ENCODE results near the gene DISP3.

The DISP3 gene

DNA sequence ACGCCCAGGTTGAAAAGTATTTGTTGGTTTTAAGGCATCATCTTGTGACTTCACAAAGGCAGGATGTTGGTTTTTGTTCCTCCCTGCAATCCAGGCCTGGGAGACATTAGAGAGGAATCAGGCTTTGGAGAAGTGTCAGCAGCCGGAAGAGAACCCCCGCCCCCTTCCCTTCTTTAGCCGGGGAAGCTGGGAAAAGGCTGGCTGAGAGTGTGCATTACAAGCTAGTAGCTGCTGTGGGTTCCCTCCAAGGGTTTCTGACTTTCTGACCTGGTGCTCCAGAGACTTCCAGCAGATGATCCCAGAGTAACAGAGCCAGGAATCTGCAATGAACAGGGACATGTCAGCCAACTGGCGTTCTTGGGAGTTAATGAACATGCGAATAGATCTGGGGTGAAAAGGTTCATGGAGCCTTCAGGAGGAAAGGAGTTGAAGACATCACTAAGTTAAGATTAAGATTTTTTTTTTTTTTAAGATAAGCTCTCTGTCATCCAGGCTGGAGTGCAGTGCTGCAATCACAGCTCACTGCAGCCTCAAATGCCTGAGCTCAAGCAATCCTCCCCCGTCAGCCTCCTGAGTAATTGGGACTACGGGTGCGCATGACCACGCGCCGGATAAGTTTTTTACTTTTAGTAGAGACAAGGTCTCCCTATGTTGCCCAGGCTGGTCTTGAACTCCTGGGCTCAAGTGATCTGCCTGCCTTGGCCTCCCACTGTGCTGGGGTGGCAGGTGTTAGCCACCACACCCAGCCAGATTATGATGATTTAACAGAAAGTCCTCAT, 7.5 kb downstream of the DISP3 start:
- DNase-seq (ENCODE audit: low read depth), result no peak

DNA sequence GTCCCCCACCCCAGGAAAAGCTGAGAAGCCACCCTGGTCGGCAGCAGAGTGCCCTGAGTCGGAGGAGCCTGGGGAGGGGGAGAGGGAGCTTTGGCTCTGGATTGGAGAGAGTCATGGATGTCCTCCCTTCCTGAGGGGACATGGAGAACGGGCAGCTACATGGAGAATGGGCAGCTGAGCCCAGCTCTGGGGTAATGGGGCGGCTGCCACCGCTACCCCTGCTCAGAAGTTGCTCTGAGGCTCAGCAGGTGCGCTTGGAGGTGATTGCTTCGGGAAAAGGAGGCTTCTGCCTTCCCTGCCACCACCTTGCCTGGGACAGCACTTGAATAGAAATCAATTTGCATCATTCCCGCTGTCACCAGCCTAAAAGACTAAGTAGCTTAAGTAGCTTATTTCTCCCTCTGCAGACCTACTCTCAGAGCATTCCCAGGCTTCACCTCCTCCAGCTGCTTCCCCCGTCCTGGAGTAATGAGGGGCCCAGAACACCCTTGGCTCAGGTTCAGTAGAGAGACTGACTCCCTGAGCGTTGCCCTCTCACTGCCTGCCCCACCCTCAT, 8.3 kb downstream of the DISP3 start:
- DNase-seq (ENCODE audit: low read depth), result no peak

DNA sequence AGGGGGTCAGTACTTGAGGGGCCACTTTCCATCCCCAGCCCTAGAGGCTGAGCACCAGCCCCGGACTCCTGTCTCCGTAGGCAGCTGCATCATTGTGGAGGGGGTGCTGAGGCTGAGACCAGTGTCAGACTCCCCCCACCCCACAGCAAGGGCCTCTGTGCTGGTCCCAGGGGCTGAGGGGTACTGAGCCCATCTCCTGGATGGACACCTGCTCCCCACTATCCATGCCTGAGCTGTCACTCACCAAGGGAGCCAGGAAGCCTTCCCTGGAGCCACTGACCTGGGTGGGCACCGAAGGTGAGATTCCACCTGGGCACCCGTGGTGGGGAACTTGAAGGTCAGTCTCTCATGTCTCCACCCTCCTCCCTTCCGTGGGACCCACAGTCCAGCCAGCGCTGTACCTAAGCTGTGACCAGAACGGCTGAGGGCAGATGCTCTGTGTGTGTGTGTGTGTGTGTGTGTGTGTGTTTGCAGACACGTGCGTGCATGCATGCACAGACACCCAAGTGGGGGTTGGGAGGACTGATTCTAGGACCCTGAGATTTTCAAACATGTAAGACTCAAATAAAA, 9.3 kb downstream of the DISP3 start:
- DNase-seq (ENCODE audit: low read depth), result no peak

DNA sequence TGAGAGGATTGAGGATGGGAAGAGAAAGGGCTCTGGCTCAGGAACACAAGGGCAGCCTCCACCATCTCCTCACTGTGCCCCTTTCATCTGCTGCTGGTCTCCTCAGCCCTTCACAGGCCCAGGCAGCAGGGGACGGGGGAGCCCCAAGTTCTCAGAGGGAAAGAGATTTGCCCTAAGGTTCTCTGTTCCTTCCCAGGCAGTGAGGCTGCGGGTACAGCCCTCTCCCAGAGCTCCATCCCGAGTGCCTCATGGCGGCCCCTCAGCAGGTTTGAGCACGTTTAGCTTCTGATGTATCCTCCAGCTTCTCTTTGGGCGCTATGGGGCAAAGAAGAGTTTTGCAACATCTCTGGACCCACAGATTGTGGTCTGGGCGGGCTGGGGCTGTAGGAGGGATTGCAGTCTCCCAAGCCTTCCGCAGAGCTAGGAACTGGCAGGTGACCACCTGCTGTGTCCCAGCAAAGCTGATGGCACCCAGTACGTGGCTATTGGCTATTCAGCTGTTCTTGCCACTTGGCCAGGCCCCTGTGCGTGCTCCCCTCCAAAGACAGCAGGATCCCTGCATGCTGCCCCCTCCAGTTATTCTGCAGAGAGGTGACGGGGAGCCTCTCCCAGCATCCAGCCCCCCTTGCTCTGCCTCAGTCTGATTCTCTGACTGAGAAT, 10.1 kb downstream of the DISP3 start:
- no peak for DNase-seq (ENCODE audit: low read depth)

DNA sequence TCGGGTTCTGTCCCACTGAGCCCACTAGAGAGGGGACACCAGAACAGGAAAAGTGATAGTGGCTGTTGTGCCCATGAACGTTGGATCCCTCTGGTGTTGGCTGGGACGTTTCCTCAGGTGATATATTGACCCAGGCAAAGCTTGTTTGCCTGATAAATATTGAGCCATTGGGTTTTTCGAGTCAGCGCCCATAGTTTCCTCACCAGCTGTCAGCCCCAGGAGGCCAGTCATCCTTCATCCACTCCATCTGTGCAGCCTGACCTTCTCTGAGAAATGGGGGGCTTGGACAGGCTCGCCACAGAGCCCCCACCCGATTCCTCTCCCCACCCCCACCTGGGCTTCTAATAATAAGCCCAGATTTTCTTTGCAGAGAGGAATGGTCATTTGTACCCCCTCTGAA, 13.3 kb downstream of the DISP3 start:
- no peak for DNase-seq (ENCODE audit: low read depth)

DNA sequence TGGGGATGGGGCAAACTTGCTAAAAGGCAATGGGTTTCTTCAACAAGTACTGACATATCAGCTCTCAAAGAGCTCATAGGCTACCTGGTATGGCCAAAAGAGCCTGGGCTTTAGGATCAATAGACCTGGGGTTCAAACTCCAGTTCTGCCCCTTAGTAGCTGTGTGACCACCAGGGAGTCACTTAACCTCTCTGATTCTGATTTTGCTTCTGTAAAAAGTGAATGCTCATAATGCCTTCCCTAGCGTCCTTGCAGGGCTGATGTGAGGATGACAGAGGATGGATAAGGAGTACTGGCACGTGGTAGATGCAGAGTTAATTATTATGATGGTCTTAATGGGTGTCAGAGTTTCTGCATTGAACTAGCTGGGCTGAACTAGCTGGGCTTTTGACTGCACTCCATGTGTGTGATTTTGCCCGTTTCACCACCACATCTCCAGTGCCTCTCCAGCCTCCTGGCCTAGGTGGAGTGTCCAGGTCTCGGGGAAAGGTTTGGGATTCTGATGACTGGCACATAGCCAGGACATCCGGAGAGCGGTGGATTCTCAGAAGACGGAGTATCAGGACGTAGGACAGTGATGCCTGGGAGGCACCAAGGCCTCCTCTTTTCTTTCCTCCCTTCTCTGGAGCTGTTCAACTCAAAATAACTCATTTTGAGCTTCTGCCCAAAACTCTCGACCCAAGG, 15.2 kb downstream of the DISP3 start:
- no peak for DNase-seq (ENCODE audit: low read depth)

DNA sequence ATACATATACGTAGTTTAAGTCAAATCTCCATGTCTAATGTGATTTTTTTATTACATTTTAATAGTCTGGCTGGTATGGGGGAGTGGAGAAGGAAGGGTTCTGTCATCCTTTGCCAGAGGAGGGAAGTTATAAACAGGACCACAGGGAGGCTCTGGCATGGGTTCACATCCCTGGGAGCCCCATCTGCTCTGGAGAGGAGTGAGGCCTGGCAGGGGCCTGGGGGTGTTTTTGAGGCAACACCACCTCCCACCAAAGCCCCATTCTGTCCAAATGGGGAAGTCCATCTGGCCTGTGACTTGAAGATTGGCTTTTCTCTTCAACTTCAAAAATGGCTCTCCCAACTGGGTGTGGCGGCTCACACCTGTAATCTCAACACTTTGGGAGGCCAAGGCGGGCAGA, 15.8 kb downstream of the DISP3 start:
- DNase-seq (ENCODE audit: low read depth), result no peak

DNA sequence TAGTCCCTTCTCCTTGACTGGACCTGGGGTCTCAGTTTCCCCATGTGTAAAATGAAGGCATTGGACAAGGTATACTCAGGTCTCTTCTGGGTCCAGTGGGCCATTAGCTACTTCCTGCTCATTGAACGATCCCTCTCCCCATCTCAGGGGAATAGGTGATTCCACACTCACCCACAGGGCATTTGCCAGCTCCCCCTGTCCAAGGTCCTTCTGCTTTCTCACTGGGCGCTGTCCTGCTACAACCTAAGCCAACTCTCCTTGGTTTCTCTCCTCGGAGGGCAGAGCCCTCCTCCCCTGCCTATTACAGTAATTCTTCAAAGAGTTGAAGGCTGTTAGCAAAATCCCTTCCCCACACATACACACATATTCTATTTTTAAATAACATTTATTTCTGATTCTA, 16.6 kb downstream of the DISP3 start:
- no peak for DNase-seq (ENCODE audit: low read depth)

DNA sequence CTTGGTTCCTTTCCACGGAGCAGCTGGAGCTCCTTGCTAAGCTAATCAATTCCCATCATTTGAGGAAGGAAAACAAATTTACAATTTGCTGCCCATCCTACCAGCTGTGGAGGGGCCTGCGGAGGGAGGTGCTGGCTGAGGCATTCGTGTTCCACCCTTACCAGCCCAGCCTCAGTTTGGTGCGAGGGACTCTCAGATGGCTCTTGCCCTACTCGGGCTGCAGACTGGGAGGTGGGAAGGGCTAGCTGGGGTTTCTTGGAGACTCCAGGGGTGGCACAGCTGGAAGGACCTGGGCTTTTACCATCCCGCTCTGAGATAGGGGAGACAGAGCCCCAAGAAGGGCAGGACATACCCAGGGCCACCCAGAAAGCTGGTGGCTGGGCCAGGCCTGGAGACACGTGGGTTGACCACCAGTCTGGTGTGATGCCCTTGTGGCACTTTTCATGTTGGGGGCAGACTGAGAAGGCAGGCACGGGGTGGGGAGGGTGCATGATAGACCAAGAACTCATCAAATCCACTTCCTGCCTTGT, 17.7 kb downstream of the DISP3 start:
- DNase-seq (ENCODE audit: low read depth), result no peak

DNA sequence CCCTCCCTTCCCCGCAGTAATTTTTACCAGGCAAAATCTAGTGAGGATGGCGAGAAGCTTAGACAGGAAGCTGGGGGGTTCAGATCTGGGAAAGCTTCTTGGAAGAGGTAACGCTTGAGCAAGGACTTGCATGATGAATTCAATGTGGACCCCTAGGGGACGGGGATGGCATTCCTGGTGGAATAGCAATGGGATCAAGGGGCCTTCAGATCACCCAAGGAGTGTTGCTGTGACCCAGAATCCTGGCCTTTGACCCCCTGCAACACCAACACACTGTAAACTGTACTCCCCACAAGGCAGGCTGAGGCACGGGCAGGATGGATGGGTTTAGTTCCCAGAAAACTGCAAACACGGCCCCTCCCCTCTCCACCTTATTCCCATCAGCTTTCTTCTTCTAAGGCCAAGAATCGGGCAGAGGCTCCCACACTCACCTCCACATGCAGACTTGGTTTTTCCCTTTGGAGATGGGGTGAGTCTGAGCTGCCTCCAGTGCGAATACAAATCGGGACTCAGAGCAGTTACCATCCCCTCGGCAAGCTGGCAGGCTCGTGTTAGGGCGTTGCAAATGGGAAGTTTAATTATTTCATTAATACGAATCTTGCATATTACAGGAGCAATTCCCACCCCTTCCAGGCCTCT, 20.1 kb downstream of the DISP3 start:
- DNase-seq (ENCODE audit: low read depth), result no peak

DNA sequence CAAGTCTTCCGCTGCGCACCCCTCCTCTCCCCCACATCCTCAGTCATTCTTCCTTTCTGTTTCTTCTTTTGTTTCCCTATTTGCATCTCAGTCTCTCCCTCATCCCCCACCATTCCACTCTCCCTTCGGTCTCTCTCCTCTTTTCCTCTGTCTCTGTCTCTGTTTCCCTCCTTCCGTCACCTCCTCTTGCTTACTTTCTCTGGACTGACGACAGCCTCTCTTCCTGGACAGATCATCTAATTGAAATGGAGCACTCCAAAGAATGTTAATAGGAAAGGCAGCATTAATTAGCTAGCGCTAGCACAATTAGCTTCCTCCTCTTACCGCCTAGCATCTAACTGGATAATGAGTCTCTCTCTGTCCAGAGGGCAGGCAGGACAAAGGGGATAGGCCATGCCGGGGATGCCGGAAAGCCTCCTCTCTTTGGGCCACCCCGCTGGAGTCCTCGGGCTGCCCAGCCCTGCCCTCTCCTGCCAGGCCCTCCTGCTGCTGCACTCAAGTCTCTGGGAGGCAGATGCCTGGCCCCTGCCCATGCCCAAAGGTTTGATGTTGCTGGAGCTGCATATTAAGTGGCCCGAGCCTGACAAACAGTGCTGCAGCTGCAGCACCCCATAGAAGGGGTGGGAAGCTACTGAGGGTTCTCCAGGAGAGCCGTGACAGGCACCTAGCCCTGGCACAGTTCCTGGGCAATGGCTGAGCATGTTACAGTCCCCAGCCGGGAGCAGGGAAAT, 20.8 kb downstream of the DISP3 start:
- no peak for DNase-seq (ENCODE audit: low read depth)

DNA sequence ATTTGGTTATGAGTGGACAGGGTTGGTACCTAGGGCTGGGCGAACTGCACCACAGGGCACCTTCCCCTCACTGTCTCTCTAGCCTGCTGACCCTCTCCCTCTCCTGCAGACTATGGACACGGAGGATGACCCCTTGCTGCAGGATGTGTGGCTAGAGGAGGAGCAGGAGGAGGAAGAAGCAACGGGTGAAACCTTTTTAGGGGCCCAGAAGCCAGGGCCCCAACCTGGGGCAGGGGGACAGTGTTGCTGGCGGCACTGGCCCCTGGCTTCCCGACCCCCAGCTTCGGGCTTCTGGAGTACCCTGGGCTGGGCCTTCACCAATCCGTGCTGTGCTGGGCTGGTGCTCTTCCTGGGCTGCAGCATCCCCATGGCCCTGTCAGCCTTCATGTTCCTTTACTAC, 21.9 kb downstream of the DISP3 start:
- DNase-seq (ENCODE audit: low read depth), result no peak

DNA sequence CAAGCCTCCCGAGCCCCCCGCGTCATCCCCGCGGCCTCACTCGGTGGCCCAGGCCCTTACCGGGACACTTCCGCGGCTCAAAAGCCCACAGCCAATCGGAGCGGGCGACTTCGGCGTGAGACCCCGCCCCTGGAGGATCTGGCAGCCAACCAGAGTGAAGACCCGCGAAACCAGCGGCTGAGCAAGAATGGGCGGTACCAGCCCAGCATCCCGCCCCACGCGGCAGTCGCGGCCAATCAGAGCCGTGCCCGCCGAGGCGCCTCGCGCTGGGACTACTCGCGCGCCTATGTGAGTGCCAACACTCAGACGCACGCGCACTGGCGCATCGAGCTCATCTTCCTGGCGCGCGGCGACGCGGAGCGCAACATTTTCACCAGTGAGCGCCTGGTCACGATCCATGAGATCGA, 22.5 kb downstream of the DISP3 start:
- DNase-seq (ENCODE audit: low read depth), result peak; percentile 4

DNA sequence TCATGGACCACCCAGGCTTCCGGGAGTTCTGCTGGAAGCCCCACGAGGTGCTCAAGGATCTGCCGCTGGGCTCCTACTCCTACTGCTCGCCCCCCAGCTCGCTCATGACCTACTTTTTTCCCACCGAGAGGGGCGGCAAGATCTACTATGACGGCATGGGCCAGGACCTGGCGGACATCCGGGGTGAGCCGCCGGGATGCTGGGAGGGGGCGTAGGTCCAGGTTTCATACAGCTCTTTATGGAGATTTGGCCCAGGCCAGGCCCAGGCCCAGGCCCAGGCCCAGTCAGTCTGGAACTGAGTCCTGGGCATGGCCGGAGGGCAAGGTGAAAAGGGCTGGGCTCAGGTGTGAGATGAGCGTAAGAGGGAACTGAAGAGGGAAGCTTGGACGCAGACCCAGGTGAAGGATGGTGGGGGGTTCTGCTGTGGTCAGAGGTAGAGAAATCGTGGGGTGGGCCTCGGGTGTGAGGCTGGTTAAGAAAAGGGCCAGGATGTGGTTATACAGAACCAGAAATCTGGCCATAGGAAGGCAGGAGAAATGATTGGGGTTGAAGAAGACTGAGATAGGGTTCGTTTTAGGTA, 23.0 kb downstream of the DISP3 start:
- no peak for DNase-seq (ENCODE audit: low read depth)

DNA sequence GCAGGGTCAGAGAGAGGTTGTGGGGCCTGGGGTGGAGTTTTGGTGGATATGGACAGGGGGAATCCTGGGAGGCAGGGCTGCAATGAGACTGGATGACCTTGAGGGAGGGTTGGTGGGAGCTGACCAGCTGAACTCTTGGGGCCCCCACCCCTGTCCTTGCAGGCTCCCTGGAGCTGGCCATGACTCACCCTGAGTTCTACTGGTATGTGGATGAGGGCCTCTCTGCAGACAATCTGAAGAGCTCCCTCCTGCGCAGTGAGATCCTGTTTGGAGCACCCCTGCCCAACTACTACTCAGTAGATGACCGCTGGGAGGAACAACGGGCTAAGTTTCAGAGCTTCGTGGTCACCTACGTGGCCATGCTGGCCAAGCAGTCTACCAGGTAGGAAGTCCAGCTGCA, 23.6 kb downstream of the DISP3 start:
- DNase-seq (ENCODE audit: low read depth), result no peak

DNA sequence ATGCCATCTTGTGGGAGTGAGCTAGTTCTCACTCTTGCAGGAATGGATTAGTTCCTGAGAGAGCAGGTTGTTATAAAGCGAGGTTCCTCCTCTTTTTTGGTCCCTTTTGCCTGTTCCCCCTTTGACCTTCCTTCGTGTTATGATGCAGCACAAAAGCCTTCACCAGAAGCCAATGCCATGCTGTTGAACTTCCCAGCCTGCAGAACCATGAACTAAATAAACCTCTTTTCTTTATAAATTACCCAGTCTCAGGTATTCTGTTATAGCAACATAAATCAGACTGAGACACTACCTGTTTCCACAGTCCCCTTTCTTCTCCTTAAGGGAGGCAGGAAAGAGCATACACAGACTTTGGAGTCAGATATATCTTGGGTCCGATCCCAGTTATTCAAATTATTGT, 25.6 kb downstream of the DISP3 start:
- DNase-seq (ENCODE audit: low read depth), result no peak

DNA sequence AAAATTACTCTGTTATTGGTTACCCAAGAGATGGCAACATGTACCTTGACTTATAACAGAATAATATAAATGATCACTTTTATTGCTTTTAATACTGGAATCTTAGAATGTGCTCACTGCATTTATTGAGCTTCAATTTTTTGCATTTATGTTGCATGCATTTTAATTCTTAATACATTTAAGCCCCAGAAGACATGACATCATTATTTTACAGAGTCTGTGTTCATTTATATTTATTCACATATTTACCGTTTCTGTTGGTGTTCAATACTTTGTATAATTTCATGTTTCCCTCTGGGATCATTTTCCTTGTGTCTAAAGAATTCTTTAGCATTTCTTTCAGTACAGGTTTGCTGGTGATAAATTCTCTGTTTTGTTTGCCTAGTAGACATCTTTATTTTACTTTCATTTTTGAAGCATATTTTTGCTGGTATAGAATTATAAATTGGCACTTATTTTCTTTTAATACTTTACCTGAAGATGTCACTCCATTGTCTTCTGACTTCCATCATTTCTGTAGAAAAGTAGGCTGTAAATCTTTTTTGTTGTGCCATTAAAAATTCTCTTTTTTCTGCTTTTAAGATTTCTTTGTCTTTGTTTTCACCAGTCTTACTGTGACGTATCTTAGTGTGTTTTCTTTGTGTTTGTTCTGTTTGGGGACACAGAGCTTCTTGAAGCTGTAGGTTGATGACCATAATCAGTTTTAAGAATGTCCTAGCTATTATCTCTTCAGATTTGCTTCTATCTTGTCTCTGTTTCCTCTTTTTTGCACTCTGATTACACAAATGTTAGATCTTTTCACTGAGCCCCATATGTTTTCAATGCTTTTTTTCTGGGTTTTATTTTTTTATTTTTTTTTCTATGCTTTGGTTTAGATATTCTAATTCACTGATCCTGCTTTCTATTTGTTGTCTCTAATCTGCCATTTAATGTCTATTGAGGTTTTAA, 26.9 kb downstream of the DISP3 start:
- no peak for DNase-seq (ENCODE audit: low read depth)

DNA sequence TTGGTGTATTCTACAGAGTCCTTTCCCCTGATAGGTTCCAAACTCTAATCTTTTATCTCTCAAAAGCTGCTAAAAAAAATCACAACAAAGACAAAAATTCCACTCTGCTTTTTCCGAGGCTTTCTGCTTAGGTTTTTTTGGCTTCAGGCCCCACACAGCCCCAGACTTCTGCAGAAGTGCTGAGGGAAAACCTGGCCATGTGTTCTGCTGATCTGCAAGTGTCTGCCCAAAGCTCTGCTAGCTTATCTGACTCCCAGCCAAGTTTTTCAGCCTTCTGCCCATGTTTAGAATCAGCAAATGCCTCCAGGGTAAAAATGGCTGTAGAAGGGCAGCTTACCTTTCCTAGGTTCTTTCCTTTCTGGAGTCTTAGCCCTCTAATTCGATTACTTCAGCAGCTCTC, 28.4 kb downstream of the DISP3 start:
- no peak for DNase-seq (ENCODE audit: low read depth)

DNA sequence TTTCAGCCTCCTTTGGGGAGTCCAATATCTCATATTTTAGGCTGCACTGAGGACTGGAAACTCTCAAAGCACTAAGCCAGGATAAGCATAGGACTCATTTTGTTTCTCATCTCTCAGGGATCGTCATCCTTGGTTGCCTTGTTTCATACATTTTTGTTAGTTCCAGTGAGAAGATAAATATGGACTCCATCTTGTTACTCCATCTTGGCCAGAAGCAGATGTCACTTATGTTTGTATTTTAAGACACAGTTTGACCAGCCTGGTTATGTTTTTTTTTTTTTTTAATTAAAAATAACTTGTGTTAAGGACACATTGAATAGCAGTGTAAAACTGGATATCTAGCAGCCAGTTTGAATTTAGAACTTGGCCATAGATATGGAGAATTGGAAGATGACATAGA, 34.7 kb downstream of the DISP3 start:
- DNase-seq (ENCODE audit: low read depth), result no peak

DNA sequence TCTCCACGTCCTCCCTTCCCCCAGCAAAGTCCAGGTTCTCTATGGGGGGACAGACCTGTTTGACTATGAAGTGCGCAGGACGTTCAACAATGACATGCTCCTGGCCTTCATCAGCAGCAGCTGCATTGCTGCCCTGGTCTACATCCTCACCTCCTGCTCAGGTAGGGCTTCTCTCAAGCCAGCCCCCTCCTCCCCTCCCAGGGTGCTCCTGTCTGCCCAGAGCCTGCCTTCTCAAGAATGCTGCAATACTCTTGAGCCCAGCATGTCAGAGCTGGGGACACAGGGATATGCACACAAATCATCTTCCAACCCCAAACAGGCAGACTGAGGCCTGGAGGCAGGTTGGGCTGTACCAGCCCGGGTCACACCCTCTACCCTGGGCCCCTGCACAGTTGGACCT, 35.4 kb downstream of the DISP3 start:
- no peak for DNase-seq (ENCODE audit: low read depth)

Data from stimulated activated CD8-positive, alpha-beta memory T cell treated with anti-CD3 and anti-CD28 coated beads, Interleukin-4, amount 100 ng/mL, for 24 hours (primary cell).